ENCODE data around the gene NYNRIN.
"Not testable (repeated sequence)": the region's sequence is repeated elsewhere in the genome, so short reads cannot be mapped to it uniquely, and the experiment has no call there.

The NYNRIN gene

GRCh38 chr14:24398653-24399446 lies at the start of gene NYNRIN:
Gene NYNRIN (plus strand): TSS chr14:24399003. CDS start chr14:24399247, 244 bp downstream.
- DNase-seq (ENCODE audit: low read depth) = peak; percentile 12

- no peak for DNase-seq (ENCODE audit: low read depth)
Observed at GRCh38 chr14:24349742-24350141, 49.1 kb upstream of the NYNRIN start.

- no peak for DNase-seq (ENCODE audit: low read depth)
Observed at GRCh38 chr14:24351517-24351916, 47.3 kb upstream of the NYNRIN start.

GRCh38 chr14:24353559-24354481 lies 45.0 kb upstream of the NYNRIN start:
- no peak for DNase-seq (ENCODE audit: low read depth)

- DNase-seq (ENCODE audit: low read depth) = not testable (repeated sequence)
Observed at GRCh38 chr14:24354482-24354825, 44.3 kb upstream of the NYNRIN start.

- no peak for DNase-seq (ENCODE audit: low read depth)
Observed at GRCh38 chr14:24355009-24355408, 43.8 kb upstream of the NYNRIN start.

GRCh38 chr14:24356208-24356607 lies 42.6 kb upstream of the NYNRIN start:
- DNase-seq (ENCODE audit: low read depth) = no peak

GRCh38 chr14:24360281-24360680 lies 38.5 kb upstream of the NYNRIN start:
- no peak for DNase-seq (ENCODE audit: low read depth)

- no peak for DNase-seq (ENCODE audit: low read depth)
Observed at GRCh38 chr14:24361326-24361725, 37.5 kb upstream of the NYNRIN start.

- DNase-seq (ENCODE audit: low read depth) = no peak
Observed at GRCh38 chr14:24362241-24362960, 36.4 kb upstream of the NYNRIN start.

GRCh38 chr14:24363401-24363800 lies 35.4 kb upstream of the NYNRIN start:
- no peak for DNase-seq (ENCODE audit: low read depth)

- no peak for DNase-seq (ENCODE audit: low read depth)
Observed at GRCh38 chr14:24364841-24365240, 34.0 kb upstream of the NYNRIN start.

GRCh38 chr14:24365600-24366412 lies 33.0 kb upstream of the NYNRIN start:
- DNase-seq (ENCODE audit: low read depth) = no peak

- DNase-seq (ENCODE audit: low read depth) = no peak
Observed at GRCh38 chr14:24366413-24366720, 32.4 kb upstream of the NYNRIN start.

GRCh38 chr14:24366721-24367513 lies 31.9 kb upstream of the NYNRIN start:
- DNase-seq (ENCODE audit: low read depth) = no peak

GRCh38 chr14:24367514-24368211 lies 31.1 kb upstream of the NYNRIN start, which contains the start of gene NFATC4:
Gene NFATC4 (plus strand): TSS chr14:24368184. CDS start chr14:24368341, 157 bp downstream.
- DNase-seq (ENCODE audit: low read depth) = no peak

- no peak for DNase-seq (ENCODE audit: low read depth)
Observed at GRCh38 chr14:24368212-24368561, 30.6 kb upstream of the NYNRIN start.

- no peak for DNase-seq (ENCODE audit: low read depth)
Observed at GRCh38 chr14:24368562-24369252, 30.1 kb upstream of the NYNRIN start.

GRCh38 chr14:24369463-24369862 lies 29.3 kb upstream of the NYNRIN start:
- no peak for DNase-seq (ENCODE audit: low read depth)
